H1 (cell line): ENCODE results near the gene AGPAT2. TPM values are rescaled to one million over a fixed set of nuclear protein-coding genes. Genes with fewer than 3 reads are reported as not detected.

ENCODE experiments used
- CHD7 ChIP-seq: fragments of 300-600 bp; sonication (generic); IDR thresholded peaks from 2 replicates; pipeline ENCODE4 v1.7.1; 2012; ENCODE audit warnings: low read length, moderate library complexity, mild to moderate bottlenecking, inconsistent platforms; ENCODE audit not compliant: insufficient replicate concordance
- polyA plus RNA-seq, 7 experiments: library from polyadenylated mRNA; depleted of rRNA in 3 of 7; stranded (reverse) in 5 of 7; unstranded in 2 of 7; fragments of >200 nt in 5 of 7; fragments of 200-250 nt in 2 of 7; gene quantifications; 1 replicate in 5 of 7; 2 replicates in 1 of 7; 4 replicates in 1 of 7; pipeline versions ENCODE4 v1.2.1 to v1.2.3, GENCODE V29; 2011 to 2013; ENCODE audit warnings: missing spikeins in 2 of 7, mixed read lengths in 2 of 7
- total RNA-seq: library from RNA; stranded (reverse); fragmentation: NEBNext Ultra II Directional; extraction: Animal tissue kit (Norgen Biotek cat#: 25700); gene quantifications from 2 replicates; pipeline ENCODE4 v1.2.1, GENCODE V29; 2021

AGPAT2 gene
- total and polyA plus RNA-seq, 2 of the 8 experiments (the other 6 are each of a cell fraction or from before 2014, with no cell fraction given), result 31.6 to 37.6 TPM

GRCh38 chr9:136642439-136642921, 44.8 kb downstream of the AGPAT2 start (continued):
- no peak for TF ChIP-seq CHD7
- TF ChIP-seq, all 59 proteins: peak for 0
